H9 (cell line): ENCODE data around the gene ZNF607. TPM values are rescaled to one million over a fixed set of nuclear protein-coding genes. Genes with fewer than 3 reads are reported as not detected.

Experiments
- DNase-seq: peaks from one replicate; pipeline ENCODE4 v3.0.0-alpha.2; 2017
- H2AFZ ChIP-seq: one replicate; pipeline ENCODE4 v1.6.1; 2013; ENCODE audit warnings: mild to moderate bottlenecking, low read length, control low read depth, moderate library complexity
- H2AK5ac ChIP-seq: 2 replicates; pipeline ENCODE4 v1.6.1; 2013; ENCODE audit warnings: low read length, control low read depth, mixed read lengths; ENCODE audit not compliant: insufficient read length
- H2BK120ac ChIP-seq: one replicate; pipeline ENCODE4 v1.6.1; 2013; ENCODE audit warnings: low read depth, mild to moderate bottlenecking, low read length, control low read depth, inconsistent platforms; ENCODE audit not compliant: poor library complexity, severe bottlenecking
- H2BK12ac ChIP-seq: 2 replicates; pipeline ENCODE4 v1.6.1; 2013; ENCODE audit warnings: low read length, control low read depth, mixed read lengths, low read depth; ENCODE audit not compliant: insufficient read length
- H2BK15ac ChIP-seq: 2 replicates; pipeline ENCODE4 v1.6.1; 2013; ENCODE audit warnings: low read depth, low read length, control low read depth
- H2BK20ac ChIP-seq: one replicate; pipeline ENCODE4 v1.6.1; 2013; ENCODE audit warnings: low read depth, mild to moderate bottlenecking, low read length, control low read depth, inconsistent platforms; ENCODE audit not compliant: poor library complexity, severe bottlenecking
- H2BK5ac ChIP-seq: 2 replicates; pipeline ENCODE4 v1.6.1; 2013; ENCODE audit warnings: low read length, control low read depth, mixed read lengths; ENCODE audit not compliant: insufficient read length
- H3K14ac ChIP-seq: 2 replicates; pipeline ENCODE4 v1.6.1; 2013; ENCODE audit warnings: low read length, control low read depth; ENCODE audit not compliant: insufficient read depth
- H3K18ac ChIP-seq: 2 replicates; pipeline ENCODE4 v1.6.1; 2013; ENCODE audit warnings: low read depth, mild to moderate bottlenecking, mixed read lengths, low read length, control low read depth; ENCODE audit not compliant: insufficient read length
- H3K23ac ChIP-seq: 2 replicates; pipeline ENCODE4 v1.6.1; 2013; ENCODE audit warnings: low read length, control low read depth, mixed read lengths, low read depth; ENCODE audit not compliant: insufficient read length
- H3K23me2 ChIP-seq: 2 replicates; pipeline ENCODE4 v1.6.1; 2013; ENCODE audit warnings: low read depth, mild to moderate bottlenecking, mixed read lengths, low read length, control low read depth; ENCODE audit not compliant: insufficient read length, poor library complexity, severe bottlenecking
- H3K27ac ChIP-seq: 2 replicates; pipeline ENCODE4 v1.5.1; 2013; ENCODE audit warnings: low read length, control low read depth, mixed read lengths, low read depth; ENCODE audit not compliant: insufficient read length
- H3K27me3 ChIP-seq: 2 replicates; pipeline ENCODE4 v1.6.1; 2013; ENCODE audit warnings: low read length, control low read depth, inconsistent platforms; ENCODE audit not compliant: insufficient read depth
- H3K4ac ChIP-seq: 2 replicates; pipeline ENCODE4 v1.6.1; 2013; ENCODE audit warnings: low read depth, mild to moderate bottlenecking, control low read depth, inconsistent platforms, low read length, moderate library complexity
- H3K4me1 ChIP-seq: 2 replicates; pipeline ENCODE4 v1.6.1; 2013; ENCODE audit warnings: low read length, control low read depth, inconsistent platforms; ENCODE audit not compliant: insufficient read depth
- H3K4me2 ChIP-seq: 2 replicates; pipeline ENCODE4 v1.6.1; 2013; ENCODE audit warnings: low read length, control low read depth, mixed read lengths; ENCODE audit not compliant: insufficient read length, insufficient read depth
- H3K56ac ChIP-seq: 2 replicates; pipeline ENCODE4 v1.6.1; 2013; ENCODE audit warnings: low read depth, mild to moderate bottlenecking, mixed read lengths, low read length, control low read depth; ENCODE audit not compliant: insufficient read length
- H3K79me1 ChIP-seq: 2 replicates; pipeline ENCODE4 v1.6.1; 2013; ENCODE audit warnings: low read depth, mild to moderate bottlenecking, moderate library complexity, low read length, control low read depth, inconsistent platforms; ENCODE audit not compliant: insufficient read depth, poor library complexity, severe bottlenecking
- H3K79me2 ChIP-seq: 2 replicates; pipeline ENCODE4 v1.6.1; 2013; ENCODE audit warnings: low read length, control low read depth, inconsistent platforms; ENCODE audit not compliant: insufficient read depth
- H3K9ac ChIP-seq: 2 replicates; pipeline ENCODE4 v1.6.1; 2013; ENCODE audit warnings: low read length, control low read depth, mixed read lengths; ENCODE audit not compliant: insufficient read length; ENCODE audit errors: extremely low read depth
- H3K9me3 ChIP-seq: one replicate; pipeline ENCODE4 v1.6.1; 2013; ENCODE audit warnings: low read depth, low read length, inconsistent platforms; ENCODE audit not compliant: control insufficient read depth
- H3T11ph ChIP-seq: one replicate; pipeline ENCODE4 v1.6.1; 2013; ENCODE audit warnings: mild to moderate bottlenecking, low read length, control low read depth, inconsistent platforms
- H4K20me1 ChIP-seq: one replicate; pipeline ENCODE4 v1.6.1; 2013; ENCODE audit not compliant: control insufficient read depth, insufficient read length, insufficient read depth
- H4K5ac ChIP-seq: 2 replicates; pipeline ENCODE4 v1.6.1; 2013; ENCODE audit warnings: low read depth, mild to moderate bottlenecking, mixed read lengths, low read length, control low read depth; ENCODE audit not compliant: insufficient read length
- H4K8ac ChIP-seq: replicated peaks from 2 replicates; pipeline ENCODE4 v1.6.1; 2013; ENCODE audit warnings: low read length, control low read depth, mixed read lengths, low read depth; ENCODE audit not compliant: insufficient read length
- H4K91ac ChIP-seq: 2 replicates; pipeline ENCODE4 v1.6.1; 2013; ENCODE audit warnings: low read depth, mild to moderate bottlenecking, moderate library complexity, mixed read lengths, low read length, control low read depth; ENCODE audit not compliant: insufficient read length
- H3K27ac Mint-ChIP-seq, 3 experiments: 2 replicates in 2 of 3; 3 replicates in 1 of 3; pipeline ENCODE4 v1.8.0; 2020 to 2021; ENCODE audit warnings: mixed read lengths in 3 of 3, mild to moderate bottlenecking in 1 of 3, moderate library complexity in 1 of 3
- H3K27me3 Mint-ChIP-seq: 2 replicates; pipeline ENCODE4 v1.8.0; 2021; ENCODE audit warnings: low read depth, mild to moderate bottlenecking, moderate library complexity, mixed read lengths
- H3K36me3 Mint-ChIP-seq, 3 experiments: 2 replicates in 2 of 3; 3 replicates in 1 of 3; pipeline ENCODE4 v1.8.0; 2020 to 2021; ENCODE audit warnings: low read depth in 3 of 3, mixed read lengths in 3 of 3; ENCODE audit not compliant: insufficient read depth in 1 of 3
- H3K4me1 Mint-ChIP-seq, 2 experiments: 2 replicates each; pipeline ENCODE4 v1.8.0; 2020; ENCODE audit warnings: mixed read lengths in 2 of 2
- H3K4me3 Mint-ChIP-seq, 2 experiments: 2 replicates in 1 of 2; 3 replicates in 1 of 2; pipeline ENCODE4 v1.8.0; 2020 to 2021; ENCODE audit warnings: mild to moderate bottlenecking in 2 of 2, mixed read lengths in 2 of 2, moderate library complexity in 1 of 2
- H3K9me3 Mint-ChIP-seq, 2 experiments: 2 replicates in 1 of 2; 3 replicates in 1 of 2; pipeline ENCODE4 v1.8.0; 2020; ENCODE audit warnings: mild to moderate bottlenecking in 2 of 2, mixed read lengths in 2 of 2, moderate library complexity in 1 of 2
- WGBS: extraction: QIAGEN DNeasy Blood & Tissue Kit; methylation state at CpG from one replicate; pipeline ENCODE4 v1.1.7; 2013; ENCODE audit warnings: missing lambda C conversion rate, low lambda C conversion rate, mixed read lengths; ENCODE audit not compliant: insufficient read length; ENCODE audit errors: extremely low coverage; 5-methylcytosine and 5-hydroxymethylcytosine counted together
- total RNA-seq: library from RNA; stranded (reverse); gene quantifications from 2 replicates; pipeline ENCODE4 v1.2.1, GENCODE V29; 2021
- TF ChIP-seq, protein P1 (sequence below): fragments of 200-600 bp; sonication (generic); conservative IDR thresholded peaks from 3 replicates; pipeline ENCODE4 v1.8.0; 2021; ENCODE audit warnings: antibody characterized with exemption, mild to moderate bottlenecking

Gene ZNF607
- total RNA-seq, 1 experiment from 2014 or later = 27.5 TPM

DNA sequence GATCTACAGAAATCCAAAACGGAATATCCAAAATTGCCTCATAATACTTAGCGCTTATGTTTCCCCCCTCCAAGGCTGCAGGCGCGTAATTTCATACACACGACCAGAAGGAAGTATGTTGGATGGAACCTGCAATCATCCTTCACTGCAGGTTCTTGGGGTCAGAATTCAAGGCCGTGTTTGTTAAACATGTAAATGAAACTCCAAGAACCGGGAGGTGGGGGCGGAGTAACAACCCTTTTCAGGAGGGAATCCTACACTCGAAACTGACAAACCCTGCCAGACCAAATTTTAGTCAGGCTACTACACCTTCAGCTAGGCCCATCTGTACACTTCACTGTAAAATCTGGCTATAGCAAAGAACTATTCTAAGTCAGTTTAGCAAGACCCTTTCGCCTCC lies 1.3 kb downstream of the ZNF607 start:
- Histone ChIP-seq H3K18ac (no peak overlapping the region), H3K4me2 (peak overlapping the region; percentile 64), H4K5ac (no peak overlapping the region), H2BK15ac (no peak overlapping the region), H2AFZ (no peak overlapping the region), H2BK120ac (no peak overlapping the region), H3K79me2 (peaks cover 1% of the 10 kb centered on the region; the same call in 1 of the 2 replicates), H3K79me1 (no peaks in the 10 kb centered on the region), H2AK5ac (no peak overlapping the region), H3K23me2 (peaks cover 5% of the 10 kb centered on the region), H4K8ac (no peak overlapping the region), H3T11ph (peak overlapping the region; percentile 3), H4K91ac (no peak overlapping the region), H2BK5ac (no peak overlapping the region), H3K4me1 (peaks cover 8% of the 10 kb centered on the region; the same call in 1 of the 2 replicates), H3K14ac (no peak overlapping the region), H3K56ac (no peak overlapping the region), H3K27me3 (no peaks in the 10 kb centered on the region), H4K20me1 (no peaks in the 10 kb centered on the region), H2BK12ac (no peak overlapping the region), H3K23ac (no peak overlapping the region), H3K9me3 (no peaks in the 10 kb centered on the region), H3K4ac (no peak overlapping the region), H3K27ac (no peak overlapping the region), H2BK20ac (no peak overlapping the region), H3K9ac (peak overlapping the region; percentile 11)
- H3K27ac Mint-ChIP-seq = peak overlapping the region in 2 of 3 experiments; percentile 9 to 55; a peak in 3 of 7 replicates
- TF ChIP-seq, protein P1, sequence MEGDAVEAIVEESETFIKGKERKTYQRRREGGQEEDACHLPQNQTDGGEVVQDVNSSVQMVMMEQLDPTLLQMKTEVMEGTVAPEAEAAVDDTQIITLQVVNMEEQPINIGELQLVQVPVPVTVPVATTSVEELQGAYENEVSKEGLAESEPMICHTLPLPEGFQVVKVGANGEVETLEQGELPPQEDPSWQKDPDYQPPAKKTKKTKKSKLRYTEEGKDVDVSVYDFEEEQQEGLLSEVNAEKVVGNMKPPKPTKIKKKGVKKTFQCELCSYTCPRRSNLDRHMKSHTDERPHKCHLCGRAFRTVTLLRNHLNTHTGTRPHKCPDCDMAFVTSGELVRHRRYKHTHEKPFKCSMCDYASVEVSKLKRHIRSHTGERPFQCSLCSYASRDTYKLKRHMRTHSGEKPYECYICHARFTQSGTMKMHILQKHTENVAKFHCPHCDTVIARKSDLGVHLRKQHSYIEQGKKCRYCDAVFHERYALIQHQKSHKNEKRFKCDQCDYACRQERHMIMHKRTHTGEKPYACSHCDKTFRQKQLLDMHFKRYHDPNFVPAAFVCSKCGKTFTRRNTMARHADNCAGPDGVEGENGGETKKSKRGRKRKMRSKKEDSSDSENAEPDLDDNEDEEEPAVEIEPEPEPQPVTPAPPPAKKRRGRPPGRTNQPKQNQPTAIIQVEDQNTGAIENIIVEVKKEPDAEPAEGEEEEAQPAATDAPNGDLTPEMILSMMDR = no peak
- peak overlapping the region; percentile 97 to 98 for H3K4me3 Mint-ChIP-seq
- WGBS = no CpG with 5 or more reads among the region's 10 CpGs
- peaks cover 27 to 29% of the 10 kb centered on the region in 2 experiments for H3K4me1 Mint-ChIP-seq
- no peak for DNase-seq
- H3K36me3 Mint-ChIP-seq = peaks cover 10 to 21% (median 15%) of the 10 kb centered on the region in 3 experiments
- no peaks in the 10 kb centered on the region; the same call in 1 of the 2 replicates for H3K27me3 Mint-ChIP-seq
- no peaks in the 10 kb centered on the region; a peak in 2 of 5 replicates for H3K9me3 Mint-ChIP-seq
